Lower leg skin (tissue), 4 donors: ENCODE data around the gene SPTB. TPM values are rescaled to one million over a fixed set of nuclear protein-coding genes. Genes with fewer than 3 reads are reported as not detected.
A peak's percentile ranks its signal among the peaks of the same experiment; 100 is the strongest.

Experiments used
- DNase-seq, 2 donors: peaks; one replicate each; pipeline ENCODE4 v3.0.0-alpha.2; 2019; ENCODE audit warnings: low spot score in 2 of 2
- H3K4me3 ChIP-seq: fragments of 200-600 bp; sonication (generic); 2 replicates; pipeline ENCODE4 v1.5.1; 2017; ENCODE audit warnings: mild to moderate bottlenecking, low read depth; ENCODE audit not compliant: poor library complexity, severe bottlenecking
- POLR2A ChIP-seq, 2 donors: fragments of 450-650 bp; IDR thresholded peaks; one replicate each; pipeline ENCODE4 v1.6.1; 2016 to 2017; ENCODE audit warnings: antibody characterized with exemption in 2 of 2, mild to moderate bottlenecking in 1 of 2, moderate library complexity in 1 of 2
- WGBS, 2 donors: methylation state at CpG; one replicate each; pipeline ENCODE4 v1.1.5; 2018; 5-methylcytosine and 5-hydroxymethylcytosine counted together
- intact Hi-C: fragments of 100-400 bp; cut with DNase I; formaldehyde crosslinking; loops from one replicate; pipeline ENCODE4 v1.15.0; 2023; ENCODE audit warnings: low total_unique reads
- total RNA-seq, 4 donors: library from RNA; depleted of rRNA; stranded (reverse); fragments of >200 nt; gene quantifications; one replicate each; pipeline ENCODE4 v1.1.0, GENCODE V29; 2016
- TF ChIP-seq, protein P1 (sequence below), 3 donors: fragments of 450-650 bp; IDR thresholded peaks; one replicate each; pipeline ENCODE4 v1.5.1; 2016; ENCODE audit warnings: antibody characterized with exemption in 3 of 3, mild to moderate bottlenecking in 3 of 3, moderate library complexity in 2 of 3

The SPTB gene
- total RNA-seq, 4 donors from 2014 or later, result 0.34 to 1.3 (median 0.92) TPM

DNA sequence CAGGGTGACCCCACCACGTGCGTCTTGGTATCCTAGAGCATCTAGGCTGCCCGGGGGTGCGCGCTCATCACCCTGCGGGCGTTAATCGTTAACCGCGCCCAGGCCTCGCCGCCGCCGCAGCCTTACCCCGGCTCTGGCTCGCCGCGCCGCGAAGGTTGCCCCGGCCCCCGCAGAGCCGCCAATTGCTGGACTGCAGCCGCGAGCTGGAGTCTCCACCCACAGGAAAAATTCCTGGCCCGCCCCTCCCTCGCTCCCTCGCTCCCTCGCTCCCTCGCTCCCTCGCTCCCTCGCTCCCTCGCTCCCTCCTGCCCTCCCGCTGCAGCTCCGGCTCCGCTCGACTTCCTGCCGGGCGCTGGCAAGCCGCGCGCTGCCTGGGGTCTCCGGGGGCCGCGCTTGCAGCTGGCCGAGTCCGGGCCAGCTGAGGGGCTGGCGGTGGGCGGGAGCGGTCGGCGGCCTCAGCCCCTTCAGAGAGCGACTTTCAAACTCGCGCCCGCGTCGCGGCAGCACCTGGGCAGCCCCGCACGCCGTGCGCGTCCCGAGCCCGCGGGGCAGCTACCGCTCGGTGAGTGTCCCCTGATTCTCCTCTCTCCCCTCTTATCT is 175.5 kb downstream of the SPTB start, which contains the start of gene PLEKHG3:
Gene PLEKHG3, plus strand, starts transcription at position 282 of the 600 bp plus-strand sequence. CDS start 23,208 bp downstream, outside the sequence.
- DNase-seq, result peak in 1 of 2 donors; percentile 94
- no peak for TF ChIP-seq POLR2A (IDR thresholded peaks at IDR 0.05)
- TF ChIP-seq, protein P1, sequence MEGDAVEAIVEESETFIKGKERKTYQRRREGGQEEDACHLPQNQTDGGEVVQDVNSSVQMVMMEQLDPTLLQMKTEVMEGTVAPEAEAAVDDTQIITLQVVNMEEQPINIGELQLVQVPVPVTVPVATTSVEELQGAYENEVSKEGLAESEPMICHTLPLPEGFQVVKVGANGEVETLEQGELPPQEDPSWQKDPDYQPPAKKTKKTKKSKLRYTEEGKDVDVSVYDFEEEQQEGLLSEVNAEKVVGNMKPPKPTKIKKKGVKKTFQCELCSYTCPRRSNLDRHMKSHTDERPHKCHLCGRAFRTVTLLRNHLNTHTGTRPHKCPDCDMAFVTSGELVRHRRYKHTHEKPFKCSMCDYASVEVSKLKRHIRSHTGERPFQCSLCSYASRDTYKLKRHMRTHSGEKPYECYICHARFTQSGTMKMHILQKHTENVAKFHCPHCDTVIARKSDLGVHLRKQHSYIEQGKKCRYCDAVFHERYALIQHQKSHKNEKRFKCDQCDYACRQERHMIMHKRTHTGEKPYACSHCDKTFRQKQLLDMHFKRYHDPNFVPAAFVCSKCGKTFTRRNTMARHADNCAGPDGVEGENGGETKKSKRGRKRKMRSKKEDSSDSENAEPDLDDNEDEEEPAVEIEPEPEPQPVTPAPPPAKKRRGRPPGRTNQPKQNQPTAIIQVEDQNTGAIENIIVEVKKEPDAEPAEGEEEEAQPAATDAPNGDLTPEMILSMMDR (IDR thresholded peaks at IDR 0.05), result no peak
- intact Hi-C loops, result no loop called here
- H3K4me3 ChIP-seq, result peak within 1 kb of the TSS; percentile 73
- 0 to 3% methylated on average over 8 to 25 of the region's 69 CpGs for WGBS, 2 donors

DNA sequence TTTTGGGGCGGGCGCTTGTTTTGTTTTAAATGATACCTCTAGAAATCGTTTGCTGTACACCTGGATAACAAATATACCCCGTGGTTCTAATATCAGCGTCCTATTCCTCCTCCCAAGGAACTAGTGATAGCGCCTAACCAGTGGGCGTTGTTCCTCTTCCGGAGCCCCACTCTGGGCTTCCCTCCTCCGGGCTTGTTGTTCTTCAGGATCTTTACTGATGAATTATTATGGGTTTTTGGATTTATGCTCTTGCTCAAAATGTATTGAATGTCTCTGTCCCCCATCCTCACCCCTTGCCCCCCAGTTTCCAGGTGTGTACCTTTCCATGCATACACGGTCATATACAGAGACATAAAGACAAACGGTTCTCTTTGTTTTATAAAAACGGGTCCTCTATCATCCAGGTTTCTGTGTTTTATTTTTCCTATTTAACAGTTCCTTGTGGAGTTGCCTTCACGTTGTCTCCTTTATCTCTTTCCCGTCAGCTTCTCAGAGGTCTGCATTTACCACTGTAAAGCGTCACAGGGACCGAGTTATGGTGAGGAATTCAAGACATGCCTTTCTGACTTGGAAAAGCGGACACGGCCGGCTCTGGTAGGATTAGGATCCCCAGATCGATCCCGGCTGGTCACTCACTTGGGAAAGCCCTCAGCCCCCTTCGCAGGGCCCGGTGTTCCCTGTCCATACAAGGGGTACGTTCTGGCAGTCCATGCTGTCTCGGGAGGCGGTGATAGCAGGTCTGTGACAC is 176.1 kb downstream of the SPTB start:
- peak overlapping the region; percentile 73 for H3K4me3 ChIP-seq
- intact Hi-C loops, result no loop called here
- WGBS, 2 donors, result 19 to 20% methylated on average over 26 of the region's 26 CpGs
- DNase-seq, result no peak
- TF ChIP-seq, protein P1 (IDR thresholded peaks at IDR 0.05), result no peak
- no peak for TF ChIP-seq POLR2A (IDR thresholded peaks at IDR 0.05)

DNA sequence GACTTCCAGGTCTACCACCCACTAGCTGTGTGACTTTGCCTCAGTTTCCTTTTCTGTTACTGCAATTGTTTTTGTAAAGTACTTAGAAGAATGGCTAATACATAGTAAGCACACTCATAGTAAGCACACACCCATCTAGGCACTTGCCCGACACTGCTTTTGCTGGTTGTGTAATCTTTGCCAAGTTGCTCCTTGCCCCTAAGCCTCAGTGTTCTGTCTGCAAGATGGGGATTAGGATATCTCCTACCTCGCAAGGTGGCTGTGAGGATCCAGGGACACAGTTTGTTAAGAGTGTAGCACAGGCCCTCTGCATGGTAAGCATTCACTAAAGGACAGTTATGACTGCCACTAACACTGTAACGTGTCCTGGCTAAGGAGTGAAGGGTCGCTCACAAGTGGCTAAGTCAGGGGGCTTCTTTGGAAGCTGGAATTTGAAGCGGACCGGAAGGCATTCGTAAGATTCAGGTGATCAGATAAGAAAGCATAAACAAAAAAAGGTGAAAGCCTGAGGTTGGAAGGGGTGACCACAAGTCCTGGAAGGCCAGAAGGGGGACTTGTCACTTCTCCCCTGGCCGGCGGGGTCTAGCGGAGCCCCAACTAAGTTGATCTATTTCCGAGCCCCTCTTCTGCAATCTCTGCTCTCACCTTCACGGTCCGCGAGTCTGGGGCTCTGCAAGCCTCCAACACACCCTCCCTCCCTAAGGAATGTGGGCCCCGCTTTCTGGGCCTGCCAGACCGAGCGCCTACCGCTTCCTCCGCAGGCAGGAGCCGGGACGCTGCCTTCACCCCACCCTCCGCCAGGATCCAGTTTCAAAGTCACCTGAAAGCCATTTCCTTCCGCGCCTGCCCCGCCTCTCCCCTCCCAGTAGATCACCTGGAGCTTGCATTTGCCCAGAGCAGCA is 177.0 kb downstream of the SPTB start:
- intact Hi-C loops, result no loop called here
- H3K4me3 ChIP-seq, result no peak overlapping the region
- no peak for TF ChIP-seq POLR2A (IDR thresholded peaks at IDR 0.05)
- TF ChIP-seq, protein P1 (IDR thresholded peaks at IDR 0.05), result no peak
- 56 to 72% methylated on average over 25 of the region's 25 CpGs for WGBS, 2 donors
- peak in 1 of 2 donors; percentile 90 for DNase-seq

DNA sequence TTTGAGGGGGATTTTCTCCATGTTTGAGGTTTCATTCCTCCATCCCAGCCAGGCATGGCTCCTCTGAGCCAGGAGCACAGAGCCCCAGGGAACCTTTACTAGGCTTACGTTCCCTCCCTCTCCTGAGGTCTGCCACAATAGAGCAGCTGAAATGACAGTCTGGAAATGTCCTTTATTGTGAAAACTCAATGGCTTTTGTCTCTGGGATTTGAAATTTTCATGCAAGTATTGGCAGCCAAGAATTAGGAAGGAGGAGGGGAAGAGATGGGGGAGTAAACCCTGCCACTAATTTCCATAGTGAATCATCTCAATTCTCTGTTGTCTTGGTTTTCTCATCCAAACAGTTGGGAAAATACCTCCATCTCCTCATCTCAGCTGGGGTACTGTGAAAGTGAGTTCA is 178.0 kb downstream of the SPTB start:
- H3K4me3 ChIP-seq, result no peak overlapping the region
- intact Hi-C loops, result no loop called here
- peak in 1 of 2 donors; percentile 4 for DNase-seq
- no peak for TF ChIP-seq POLR2A (IDR thresholded peaks at IDR 0.05)
- TF ChIP-seq, protein P1 (IDR thresholded peaks at IDR 0.05), result no peak
- WGBS, 2 donors, result 27 to 76% methylated on average over 1 of the region's 1 CpG

DNA sequence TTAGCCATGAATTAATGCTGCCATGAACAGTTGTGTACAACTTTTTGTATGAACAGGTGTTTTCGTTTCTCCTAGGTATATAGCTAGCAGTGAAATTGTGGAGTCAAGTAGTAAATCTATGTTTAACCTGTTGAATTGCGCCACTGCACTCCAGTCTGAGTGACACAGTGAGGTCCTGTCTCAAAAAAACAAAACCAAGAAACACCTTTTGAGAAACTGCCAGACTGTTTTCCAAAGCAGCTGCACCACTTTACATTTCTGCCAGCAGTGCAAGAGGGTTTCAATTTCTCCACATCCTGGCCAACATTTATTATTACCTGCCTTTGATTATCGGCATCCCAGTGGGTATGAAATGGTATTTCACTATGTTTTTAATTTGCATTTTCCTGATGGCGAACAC is 178.8 kb downstream of the SPTB start:
- H3K4me3 ChIP-seq, result no peak overlapping the region
- intact Hi-C loops, result no loop called here
- no peak for DNase-seq
- WGBS, 2 donors, result 78 to 79% methylated on average over 4 of the region's 4 CpGs
- no peak for TF ChIP-seq POLR2A (IDR thresholded peaks at IDR 0.05)
- TF ChIP-seq, protein P1 (IDR thresholded peaks at IDR 0.05), result no peak
